Gastrocnemius medialis (tissue), 4 donors: Measurements from ENCODE around the gene CCDC106. TPM values are rescaled to one million over a fixed set of nuclear protein-coding genes. Genes with fewer than 3 reads are reported as not detected.

Experiments
- ATAC-seq, 2 donors: fragments of 150-250 bp; one replicate each; pipeline ENCODE4 v1.9.1; 2016
- DNase-seq, 2 donors: peaks; one replicate each; pipeline ENCODE4 v3.0.0-alpha.2; 2019
- H3K27ac ChIP-seq, 4 donors: fragments of 200-600 bp; sonication (generic); 1 replicate in 1 of 4; 2 replicates in 3 of 4; pipeline ENCODE4 v1.5.1; 2016 to 2018; ENCODE audit warnings: mild to moderate bottlenecking in 2 of 4, moderate library complexity in 1 of 4
- H3K27me3 ChIP-seq, 3 donors: fragments of 200-600 bp; sonication (generic) in 2 of 3; 1 replicate in 1 of 3; 2 replicates in 2 of 3; pipeline versions ENCODE4 v1.5.1 to v1.6.0; 2016 to 2019; ENCODE audit warnings: mild to moderate bottlenecking in 1 of 3, moderate library complexity in 1 of 3
- H3K36me3 ChIP-seq, 2 donors: fragments of 200-600 bp; sonication (generic) in 1 of 2; one replicate each; pipeline ENCODE4 v1.5.1; 2017 to 2018
- H3K4me1 ChIP-seq, 2 donors: fragments of 200-600 bp; sonication (generic) in 1 of 2; one replicate each; pipeline ENCODE4 v1.5.1; 2016 to 2017; ENCODE audit warnings: mild to moderate bottlenecking in 2 of 2
- H3K4me3 ChIP-seq, 4 donors: fragments of 200-600 bp; sonication (generic) in 3 of 4; 1 replicate in 1 of 4; 2 replicates in 3 of 4; pipeline ENCODE4 v1.5.1; 2016 to 2019; ENCODE audit warnings: mild to moderate bottlenecking in 2 of 4
- H3K9me3 ChIP-seq, 3 donors: fragments of 200-600 bp; sonication (generic) in 2 of 3; 1 replicate in 1 of 3; 2 replicates in 2 of 3; pipeline ENCODE4 v1.5.1; 2016 to 2019
- POLR2A ChIP-seq, 2 donors: fragments of 450-650 bp; IDR thresholded peaks; one replicate each; pipeline ENCODE4 v1.6.1; 2017; ENCODE audit warnings: antibody characterized with exemption in 2 of 2, mild to moderate bottlenecking in 2 of 2, moderate library complexity in 2 of 2
- in situ Hi-C, 4 donors: fragments of 200-750 bp; cut with MboI; loops; one replicate each; pipeline versions ENCODE4 v1.15.0 to v1.8.0; 2017; ENCODE audit warnings: low sequenced_read_pairs in 4 of 4
- intact Hi-C: fragments of 100-400 bp; cut with DNase I; formaldehyde crosslinking; loops from one replicate; pipeline ENCODE4 v1.15.1; 2023; ENCODE audit warnings: low total_unique reads
- total RNA-seq, 4 donors: library from RNA; depleted of rRNA; stranded (reverse); fragments of >200 nt; gene quantifications; one replicate each; pipeline versions ENCODE4 v1.1.0 to v1.2.3, GENCODE V29; 2016
- TF ChIP-seq, protein P1 (sequence below), 5 experiments: fragments of 450-650 bp in 3 of 5; fragments of 200-600 bp in 2 of 5; sonication (generic) in 2 of 5; IDR thresholded peaks in 4 of 5; conservative IDR thresholded peaks in 1 of 5; 1 replicate in 4 of 5; 2 replicates in 1 of 5; pipeline ENCODE4 v1.5.1; 2016 to 2019; ENCODE audit warnings: antibody characterized with exemption in 5 of 5, mild to moderate bottlenecking in 3 of 5, moderate library complexity in 3 of 5

The CCDC106 gene
- total RNA-seq, 4 donors from 2014 or later, result 6.3 to 21.2 (median 12.6) TPM

DNA sequence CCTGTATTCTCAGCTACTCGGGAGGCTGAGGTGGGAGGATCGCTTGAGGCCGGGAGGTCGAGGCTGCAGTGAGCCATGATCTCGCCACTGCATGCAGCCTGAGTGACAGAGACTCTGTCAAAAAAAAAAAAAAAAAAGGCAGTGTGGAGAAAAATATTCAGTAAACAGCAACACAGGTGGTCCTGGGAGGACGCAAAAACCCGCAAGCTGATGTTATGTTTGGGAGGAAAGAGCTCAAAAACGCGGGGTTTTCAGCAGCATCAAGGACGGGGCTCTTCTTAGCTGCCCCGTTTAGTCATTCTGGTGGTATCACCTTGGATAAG is 23.0 kb upstream of the CCDC106 start:
- Histone ChIP-seq H3K27me3 (no peaks in the 10 kb centered on the region), H3K4me3 (peak overlapping the region; percentile 71 to 77 (median 74)), H3K9me3 (no peaks in the 10 kb centered on the region), H3K4me1 (peaks cover 26 to 31% of the 10 kb centered on the region in 2 donors), H3K27ac (peak overlapping the region; percentile 97 to 99 (median 98)), H3K36me3 (peaks cover 0 to 7% of the 10 kb centered on the region in 2 donors)
- DNase-seq, result no peak
- in situ Hi-C loops, result loop anchor here in 3 of 4 donors (5.0 to 25.0 kb wide), 2 partner anchors 108 to 488 kb away; partner anchors contain the start of gene TNNT1 (in 1 of the 3)
- intact Hi-C loops, result loop anchor here (2.0 kb wide), 1 partner anchor 30 kb away; the partner anchor contains the start of gene U2AF2
- TF ChIP-seq POLR2A (IDR thresholded peaks at IDR 0.05), result no peak
- TF ChIP-seq, protein P1, sequence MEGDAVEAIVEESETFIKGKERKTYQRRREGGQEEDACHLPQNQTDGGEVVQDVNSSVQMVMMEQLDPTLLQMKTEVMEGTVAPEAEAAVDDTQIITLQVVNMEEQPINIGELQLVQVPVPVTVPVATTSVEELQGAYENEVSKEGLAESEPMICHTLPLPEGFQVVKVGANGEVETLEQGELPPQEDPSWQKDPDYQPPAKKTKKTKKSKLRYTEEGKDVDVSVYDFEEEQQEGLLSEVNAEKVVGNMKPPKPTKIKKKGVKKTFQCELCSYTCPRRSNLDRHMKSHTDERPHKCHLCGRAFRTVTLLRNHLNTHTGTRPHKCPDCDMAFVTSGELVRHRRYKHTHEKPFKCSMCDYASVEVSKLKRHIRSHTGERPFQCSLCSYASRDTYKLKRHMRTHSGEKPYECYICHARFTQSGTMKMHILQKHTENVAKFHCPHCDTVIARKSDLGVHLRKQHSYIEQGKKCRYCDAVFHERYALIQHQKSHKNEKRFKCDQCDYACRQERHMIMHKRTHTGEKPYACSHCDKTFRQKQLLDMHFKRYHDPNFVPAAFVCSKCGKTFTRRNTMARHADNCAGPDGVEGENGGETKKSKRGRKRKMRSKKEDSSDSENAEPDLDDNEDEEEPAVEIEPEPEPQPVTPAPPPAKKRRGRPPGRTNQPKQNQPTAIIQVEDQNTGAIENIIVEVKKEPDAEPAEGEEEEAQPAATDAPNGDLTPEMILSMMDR (IDR thresholded peaks at IDR 0.05 in 4 of 5, conservative IDR thresholded peaks at IDR 0.05 in 1 of 5), result no peak
- no peak for ATAC-seq

DNA sequence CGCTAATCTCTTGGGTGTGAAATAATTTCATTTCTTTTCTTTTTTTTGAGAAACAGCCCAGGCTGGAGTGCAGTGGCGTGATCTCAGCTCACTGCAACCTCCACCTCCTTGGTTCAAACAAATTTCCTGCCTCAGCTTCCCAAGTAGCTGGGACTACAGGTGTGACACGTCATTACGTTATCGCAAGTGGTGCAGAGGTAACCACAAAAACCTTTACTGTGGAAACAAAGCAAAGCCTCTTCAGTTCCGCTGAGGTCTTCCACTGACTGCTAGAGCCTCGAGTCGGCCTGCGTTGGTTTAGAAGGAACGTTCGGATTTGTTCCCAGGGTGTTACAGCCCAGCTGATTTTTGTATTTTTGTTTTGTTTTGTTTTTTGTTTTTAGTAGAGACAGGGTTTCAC is 21.7 kb upstream of the CCDC106 start:
- H3K36me3 ChIP-seq, result peaks cover 0 to 5% of the 10 kb centered on the region in 2 donors
- DNase-seq, result no peak
- H3K27me3 ChIP-seq, result no peaks in the 10 kb centered on the region
- H3K4me3 ChIP-seq, result no peak overlapping the region
- no peaks in the 10 kb centered on the region for H3K9me3 ChIP-seq
- intact Hi-C loops, result no loop called here
- peaks cover 17 to 19% of the 10 kb centered on the region in 2 donors for H3K4me1 ChIP-seq
- no peak overlapping the region for H3K27ac ChIP-seq
- in situ Hi-C loops, result loop anchor here in 3 of 4 donors (5.0 to 25.0 kb wide), 2 partner anchors 109 to 489 kb away; partner anchors contain the start of gene TNNT1 (in 1 of the 3)
- ATAC-seq, result no peak
- TF ChIP-seq, protein P1 (IDR thresholded peaks at IDR 0.05 in 4 of 5, conservative IDR thresholded peaks at IDR 0.05 in 1 of 5), result no peak

DNA sequence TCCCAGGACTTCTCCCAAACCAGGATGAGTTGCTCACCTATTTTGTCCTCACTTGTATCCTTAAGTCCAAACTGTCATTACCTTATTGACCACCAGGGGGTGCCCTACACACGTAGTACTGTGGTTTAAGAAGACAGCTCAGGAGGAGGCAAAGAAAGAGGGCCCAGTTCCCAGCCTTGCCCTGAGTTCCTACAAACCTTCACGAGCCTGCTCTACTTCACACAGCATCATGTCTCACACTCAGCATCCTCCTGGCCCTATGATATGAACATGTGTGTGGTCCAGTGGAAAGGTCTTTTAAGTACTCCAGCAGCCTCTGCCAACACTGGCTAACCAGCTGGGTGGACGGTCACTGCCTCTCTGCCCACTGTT is 15.6 kb upstream of the CCDC106 start:
- Histone ChIP-seq H3K27me3 (no peaks in the 10 kb centered on the region), H3K4me1 (peaks cover 24 to 27% of the 10 kb centered on the region in 2 donors), H3K36me3 (no peaks in the 10 kb centered on the region), H3K27ac (peak overlapping the region; percentile 90 to 100 (median 98)), H3K9me3 (no peaks in the 10 kb centered on the region), H3K4me3 (no peak overlapping the region)
- intact Hi-C loops, result loop anchor here (1.0 to 5.0 kb wide), 3 partner anchors 21 to 165 kb away; no protein-coding TSS in a partner anchor
- ATAC-seq (peak; percentile 59 to 70), DNase-seq (peak; percentile 82 to 91)
- in situ Hi-C loops, result loop anchor here in 3 of 4 donors (10.0 to 25.0 kb wide), 3 partner anchors 48 to 495 kb away; partner anchors contain the start of genes TNNT1 (in 1 of the 3) and ZNF579 (in 1 of the 3)
- TF ChIP-seq, protein P1 (IDR thresholded peaks at IDR 0.05 in 4 of 5, conservative IDR thresholded peaks at IDR 0.05 in 1 of 5), result peak; percentile 86 to 95 (median 91)
- no peak for TF ChIP-seq POLR2A (IDR thresholded peaks at IDR 0.05)

DNA sequence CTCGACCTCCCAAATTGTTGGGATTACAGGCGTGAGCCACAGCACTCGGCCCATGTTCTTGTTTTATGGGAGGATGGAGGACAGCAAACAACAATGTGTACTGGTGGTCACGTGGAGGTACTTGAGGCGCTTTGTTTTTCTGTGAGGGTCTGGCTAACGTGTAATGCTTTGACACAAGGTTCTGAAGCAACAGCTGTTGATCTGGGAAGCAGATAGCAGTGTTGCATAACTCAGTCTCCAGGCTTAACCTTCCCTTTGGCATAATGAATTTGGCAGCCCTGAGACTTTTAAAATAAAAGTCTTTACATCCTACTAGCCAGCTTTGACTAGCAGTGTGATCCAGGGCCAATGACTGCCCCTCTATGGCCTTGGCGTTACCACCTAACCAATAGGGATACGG is 14.2 kb upstream of the CCDC106 start:
- Histone ChIP-seq H3K27me3 (no peaks in the 10 kb centered on the region), H3K9me3 (no peaks in the 10 kb centered on the region), H3K27ac (peak overlapping the region; percentile 90 to 100 (median 98)), H3K4me1 (peaks cover 38 to 39% of the 10 kb centered on the region in 2 donors), H3K36me3 (no peaks in the 10 kb centered on the region), H3K4me3 (peak overlapping the region in 2 of 4 donors; percentile 92)
- no peak for ATAC-seq
- DNase-seq, result no peak
- TF ChIP-seq, protein P1 (IDR thresholded peaks at IDR 0.05 in 4 of 5, conservative IDR thresholded peaks at IDR 0.05 in 1 of 5), result no peak
- TF ChIP-seq POLR2A (IDR thresholded peaks at IDR 0.05), result no peak
- in situ Hi-C loops (loop anchor here in 3 of 4 donors (10.0 to 25.0 kb wide), 3 partner anchors 49 to 497 kb away; partner anchors contain the start of genes TNNT1 (in 1 of the 3) and ZNF579 (in 1 of the 3)), intact Hi-C loops (loop anchor here (2.0 to 5.0 kb wide), 2 partner anchors 53 to 167 kb away; partner anchors contain the start of gene ZNF579)
